GM12878 (cell line): ENCODE results near the gene CAMKMT. TPM values are rescaled to one million over a fixed set of nuclear protein-coding genes. Genes with fewer than 3 reads are reported as not detected.

Source experiments
- ATAC-seq: fragments of 200-7000 bp; cut with Tn5 transposase; 3 replicates; pipeline ENCODE4 v1.9.1; 2020; ENCODE audit warnings: mild to moderate bottlenecking, moderate library complexity
- BruUV-seq: library from RNA; stranded (reverse); fragments of 400-500 nt; replicated peaks from 2 replicates; lab custom pipeline; 2021; lab: Mats Ljungman, UMichigan
- CTCF ChIA-PET: fragments of 300-600 bp; sonication (Branson Sonifier 250); formaldehyde crosslinking; extraction: SDS; loops from one replicate; lab custom pipeline; 2021; ENCODE audit warnings: inconsistent platforms; lab: Yijun Ruan, JAX
- POLR2A ChIA-PET: fragments of 350-600 bp; formaldehyde crosslinking; extraction: SDS; loops from one replicate; lab custom pipeline; 2021; ENCODE audit warnings: inconsistent platforms; lab: Charles Lee
- RAD21 ChIA-PET: fragments of 300-600 bp; sonication (Branson Sonifier 250); formaldehyde crosslinking; loops from one replicate; lab custom pipeline; 2023; ENCODE audit warnings: antibody characterized with exemption; ENCODE audit not compliant: unreplicated experiment; lab: Charles Lee
- SMC1A ChIA-PET: fragments of 300-600 bp; sonication (Branson Sonifier 250); formaldehyde crosslinking; loops from one replicate; lab custom pipeline; 2023; ENCODE audit not compliant: unreplicated experiment, uncharacterized antibody; lab: Charles Lee
- DNase-seq: peaks from one replicate; pipeline ENCODE4 v3.0.0-alpha.2; 2011; ENCODE audit warnings: low read depth, low spot score
- FAIRE-seq: peaks from 3 replicates; lab custom pipeline; 2011; peaks lifted over from hg19 to GRCh38; lab: Jason Lieb, UNC
- H2AFZ ChIP-seq: 2 replicates; pipeline ENCODE4 v1.6.0; 2011; ENCODE audit warnings: low read depth, low read length, control low read depth; ENCODE audit not compliant: control insufficient read depth
- H3K27ac ChIP-seq: 2 replicates; pipeline ENCODE4 v1.5.1; 2011; ENCODE audit warnings: control low read depth; ENCODE audit not compliant: control insufficient read depth, insufficient read depth
- H3K27me3 ChIP-seq, 2 experiments: replicated peaks in 1 of 2; 2 replicates each; pipeline versions ENCODE4 v1.6.0 to v1.6.1; 2011; ENCODE audit warnings: low read length in 1 of 2; ENCODE audit not compliant: control insufficient read depth in 2 of 2, insufficient read depth in 2 of 2
- H3K36me3 ChIP-seq, 2 experiments: 2 replicates each; pipeline ENCODE4 v1.5.1; 2011; ENCODE audit warnings: low read length in 1 of 2; ENCODE audit not compliant: control insufficient read depth in 2 of 2, insufficient read depth in 2 of 2
- H3K4me1 ChIP-seq: 2 replicates; pipeline ENCODE4 v1.6.1; 2011; ENCODE audit warnings: mild to moderate bottlenecking, low read length, moderate library complexity, mixed read lengths; ENCODE audit not compliant: control insufficient read depth, insufficient read depth
- H3K4me2 ChIP-seq: 2 replicates; pipeline ENCODE4 v1.6.0; 2011; ENCODE audit warnings: control low read depth; ENCODE audit not compliant: control insufficient read depth, insufficient read depth
- H3K4me3 ChIP-seq: fragments of 200-600 bp; sonication (generic); 2 replicates; pipeline ENCODE4 v1.5.1; 2016
- H3K79me2 ChIP-seq: 2 replicates; pipeline ENCODE4 v1.6.0; 2011; ENCODE audit warnings: low read length; ENCODE audit not compliant: control insufficient read depth, insufficient read depth
- H3K9ac ChIP-seq: 2 replicates; pipeline ENCODE4 v1.8.0; 2011; ENCODE audit warnings: low read length, control low read depth, mixed read lengths; ENCODE audit not compliant: control insufficient read depth, insufficient read depth
- H3K9me3 ChIP-seq: replicated peaks from 3 replicates; pipeline ENCODE4 v1.5.1; 2011; ENCODE audit warnings: mild to moderate bottlenecking, low read length; ENCODE audit not compliant: control insufficient read depth, insufficient read depth
- H4K20me1 ChIP-seq: 2 replicates; pipeline ENCODE4 v1.6.0; 2011; ENCODE audit not compliant: control insufficient read depth, insufficient read depth
- CBFB ChIP-seq: IDR thresholded peaks from 2 replicates; pipeline ENCODE4 v1.6.1; 2016; ENCODE audit warnings: antibody characterized with exemption, low read depth
- CEBPZ ChIP-seq: fragments of 150-350 bp; IDR thresholded peaks from 2 replicates; pipeline ENCODE4 v1.6.1; 2016; ENCODE audit warnings: low read depth, low read length
- CHD2 ChIP-seq: IDR thresholded peaks from 2 replicates; pipeline ENCODE4 v1.6.1; 2011; ENCODE audit warnings: low read depth, low read length, improper control_type of control experiment, borderline replicate concordance
- CREB1 ChIP-seq: IDR thresholded peaks from 2 replicates; pipeline ENCODE4 v1.6.1; 2012; ENCODE audit warnings: low read depth, mild to moderate bottlenecking, inconsistent platforms
- CREM ChIP-seq: IDR thresholded peaks from 2 replicates; pipeline ENCODE4 v1.6.1; 2014; ENCODE audit warnings: antibody characterized with exemption, low read depth
- EZH2 ChIP-seq: IDR thresholded peaks from 2 replicates; pipeline ENCODE4 v1.6.1; 2012; ENCODE audit warnings: low read depth, mild to moderate bottlenecking, control low read depth, inconsistent platforms, low read length, borderline replicate concordance; ENCODE audit not compliant: control insufficient read depth
- HCFC1 ChIP-seq: fragments of 150-350 bp; IDR thresholded peaks from 2 replicates; pipeline ENCODE4 v1.6.1; 2014; ENCODE audit warnings: low read length
- JUNB ChIP-seq: IDR thresholded peaks from 2 replicates; pipeline ENCODE4 v1.6.1; 2016; ENCODE audit warnings: antibody characterized with exemption, mild to moderate bottlenecking
- MEF2A ChIP-seq: IDR thresholded peaks from 2 replicates; pipeline ENCODE4 v1.6.1; 2011; ENCODE audit warnings: low read depth, mild to moderate bottlenecking, low read length, moderate library complexity; ENCODE audit not compliant: insufficient read depth
- MTA2 ChIP-seq: fragments of 450-650 bp; IDR thresholded peaks from 2 replicates; pipeline ENCODE4 v1.6.1; 2016; ENCODE audit warnings: low read depth, mild to moderate bottlenecking, moderate library complexity
- NRF1 ChIP-seq: conservative IDR thresholded peaks from 2 replicates; pipeline ENCODE4 v1.6.1; 2011; ENCODE audit warnings: mild to moderate bottlenecking, low read depth, low read length, improper control_type of control experiment
- RUNX3 ChIP-seq: IDR thresholded peaks from 2 replicates; pipeline ENCODE4 v1.6.1; 2012; ENCODE audit warnings: low read length, inconsistent platforms
- SPI1 ChIP-seq: IDR thresholded peaks from 2 replicates; pipeline ENCODE4 v1.6.1; 2011; ENCODE audit warnings: low read depth, mild to moderate bottlenecking, low read length, moderate library complexity, borderline replicate concordance; ENCODE audit not compliant: insufficient read depth
- WRNIP1 ChIP-seq: IDR thresholded peaks from 2 replicates; pipeline ENCODE4 v1.6.1; 2011; ENCODE audit warnings: low read depth, low read length, improper control_type of control experiment, borderline replicate concordance
- ZNF274 ChIP-seq: IDR thresholded peaks from one replicate; pipeline ENCODE4 v1.8.0; 2011; ENCODE audit not compliant: insufficient read length, insufficient read depth
- ZNF622 ChIP-seq: fragments of 450-650 bp; IDR thresholded peaks from 2 replicates; pipeline ENCODE4 v1.6.1; 2017; ENCODE audit warnings: mild to moderate bottlenecking, inconsistent platforms
- WGBS: methylation state at CpG from one replicate; pipeline ENCODE4 v1.1.6; 2016; ENCODE audit warnings: low lambda C conversion rate; ENCODE audit not compliant: insufficient replicate concordance, insufficient coverage; ENCODE audit errors: missing lambda C conversion rate; 5-methylcytosine and 5-hydroxymethylcytosine counted together
- in situ Hi-C: fragments of 300-500 bp; cut with MboI; formaldehyde crosslinking; loops from 9 replicates; pipeline ENCODE4 v1.14.3; 2018; ENCODE audit warnings: mixed read lengths
- intact Hi-C: fragments of 100-400 bp; cut with micrococcal nuclease; formaldehyde crosslinking; loops from one replicate; pipeline ENCODE4 v1.14.2; 2022; ENCODE audit not compliant: unreplicated experiment
- polyA plus RNA-seq, 11 experiments: library from polyadenylated mRNA; depleted of rRNA in 4 of 11; unstranded in 6 of 11; stranded (reverse) in 5 of 11; fragments of >200 nt; fragmentation: Nextera tagmentation in 4 of 11; fragmentation: Illumina TruSeq in 1 of 11; extraction: Ambion mirVana in 4 of 11; extraction: Trizol in 1 of 11; gene quantifications; 1 replicate in 1 of 11; 2 replicates in 10 of 11; pipeline versions ENCODE4 v1.2.1 to v1.2.3, GENCODE V29; 2011 to 2016; ENCODE audit warnings: inconsistent platforms in 2 of 11, missing spikeins in 2 of 11, low read depth in 1 of 11
- total RNA-seq, 4 experiments: library from RNA; depleted of rRNA in 3 of 4; stranded (reverse); fragments of >200 nt in 3 of 4; fragmentation: Illumina TruSeq in 1 of 4; extraction: Trizol in 1 of 4; gene quantifications; 2 replicates each; pipeline versions ENCODE4 v1.2.1 to v1.2.3, GENCODE V29; 2013 to 2021

The CAMKMT gene
- total and polyA plus RNA-seq, 10 of the 15 experiments (the other 5 are each of a cell fraction or from before 2014, with no cell fraction given), result 2.7 to 16.0 (median 11.8) TPM

GRCh38 chr2:44650796-44651195 lies 289.0 kb downstream of the CAMKMT start:
- TF ChIP-seq CREB1 (no peak), ZNF622 (no peak), ZNF274 (no peak), RUNX3 (no peak), EZH2 (no peak), MEF2A (no peak)
- in situ Hi-C loops, result no loop called here
- ChIA-PET POLR2A (no interaction called here), CTCF (interaction anchor here (0.9 to 2.8 kb wide), 4 partner anchors 17 to 171 kb away, joined by 3 to 17 read pairs (median 6); no protein-coding TSS in a partner anchor), SMC1A (interaction anchor here (1.3 to 2.2 kb wide), 3 partner anchors 16 to 34 kb away, joined by 4 to 13 read pairs (median 6); no protein-coding TSS in a partner anchor), RAD21 (interaction anchor here (0.9 kb wide), 1 partner anchor 23 kb away, joined by 3 read pairs; no protein-coding TSS in a partner anchor)
- Histone ChIP-seq H3K27ac (no peak overlapping the region), H3K9ac (no peak overlapping the region), H3K4me1 (peaks cover 9% of the 10 kb centered on the region), H3K36me3 (no peaks in the 10 kb centered on the region), H3K79me2 (no peaks in the 10 kb centered on the region), H3K4me3 (no peak overlapping the region), H3K27me3 (no peaks in the 10 kb centered on the region), H4K20me1 (no peaks in the 10 kb centered on the region), H3K4me2 (no peak overlapping the region), H3K9me3 (no peaks in the 10 kb centered on the region), H2AFZ (no peak overlapping the region)
- DNase-seq, result no peak
- no peak for FAIRE-seq
- WGBS, result 100% methylated on average over 1 of the region's 1 CpG
- no TSS peak for BruUV-seq
- no peak for ATAC-seq
- intact Hi-C loops, result no loop called here

DNA sequence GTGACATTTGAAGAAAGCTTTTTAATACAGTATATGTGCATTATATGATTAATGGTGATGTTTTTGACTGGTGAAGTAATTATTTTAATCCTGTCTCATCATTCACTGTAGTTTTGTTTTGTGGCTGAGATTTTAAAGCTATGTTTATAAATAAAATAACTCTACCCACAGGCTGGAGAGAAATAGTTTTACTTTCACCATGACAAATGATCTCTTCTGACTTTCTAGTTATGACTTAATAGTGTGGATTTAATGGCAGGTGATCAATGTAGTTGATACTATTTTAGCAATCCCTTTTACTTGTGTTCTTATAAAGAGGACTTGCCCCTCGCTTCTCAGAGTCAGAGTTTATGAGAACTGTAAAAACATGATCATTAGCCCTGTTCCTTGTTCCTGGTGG lies 290.2 kb downstream of the CAMKMT start:
- intact Hi-C loops (no loop called here), in situ Hi-C loops (no loop called here)
- H3K27ac ChIP-seq, result no peak overlapping the region; the same call in 1 of the 2 replicates
- WGBS, result 0% methylated on average over 1 of the region's 1 CpG
- ChIA-PET POLR2A (interaction anchor here (0.7 to 1.0 kb wide), 3 partner anchors 35 to 73 kb away, joined by 3 to 4 read pairs (median 3); no protein-coding TSS in a partner anchor), CTCF (interaction anchor here (1.2 to 2.8 kb wide), 4 partner anchors 16 to 118 kb away, joined by 3 to 17 read pairs (median 4); no protein-coding TSS in a partner anchor), SMC1A (interaction anchor here (0.9 to 2.7 kb wide), 9 partner anchors 9 to 127 kb away, joined by 3 to 13 read pairs (median 4); no protein-coding TSS in a partner anchor), RAD21 (interaction anchor here (0.8 to 1.9 kb wide), 2 partner anchors 10 to 36 kb away, joined by 4 to 9 read pairs; no protein-coding TSS in a partner anchor)
- H3K4me3 ChIP-seq, result no peak overlapping the region
- H3K9ac ChIP-seq, result no peak overlapping the region
- no peak for DNase-seq
- peaks cover 9% of the 10 kb centered on the region for H3K4me1 ChIP-seq
- peak; percentile 86 for FAIRE-seq
- BruUV-seq, result no TSS peak
- H4K20me1 ChIP-seq, result no peaks in the 10 kb centered on the region
- no peaks in the 10 kb centered on the region for H3K79me2 ChIP-seq
- H3K36me3 ChIP-seq, result no peaks in the 10 kb centered on the region
- peak overlapping the region; percentile 54 for H3K4me2 ChIP-seq
- ATAC-seq, result peak; percentile 79
- H3K27me3 ChIP-seq, result no peaks in the 10 kb centered on the region
- H3K9me3 ChIP-seq, result no peaks in the 10 kb centered on the region
- no peak overlapping the region for H2AFZ ChIP-seq
- no peak for TF ChIP-seq CHD2
- no peak for TF ChIP-seq CREM
- TF ChIP-seq MTA2, result peak; percentile 45; the same call in 1 of the 2 replicates
- TF ChIP-seq CEBPZ, result no peak
- no peak for TF ChIP-seq SPI1
- TF ChIP-seq WRNIP1, result no peak
- TF ChIP-seq JUNB, result peak; percentile 94
- no peak for TF ChIP-seq CBFB
- no peak for TF ChIP-seq NRF1
- TF ChIP-seq HCFC1, result no peak
